HEK293T (cell line): Measurements from ENCODE around the gene ZFYVE21.

Experiments used
- ARNT ChIP-seq: fragments of 450-650 bp; IDR thresholded peaks from 2 replicates; pipeline ENCODE4 v1.6.1; 2017; ENCODE audit warnings: mild to moderate bottlenecking
- FOXM1 ChIP-seq: fragments of 450-650 bp; IDR thresholded peaks from 2 replicates; pipeline ENCODE4 v1.6.1; 2017; ENCODE audit warnings: mild to moderate bottlenecking, borderline replicate concordance
- L3MBTL2 ChIP-seq: fragments of 450-650 bp; conservative IDR thresholded peaks from 2 replicates; pipeline ENCODE4 v1.6.1; 2016; ENCODE audit warnings: mild to moderate bottlenecking
- NFRKB ChIP-seq: fragments of 450-650 bp; IDR thresholded peaks from 2 replicates; pipeline ENCODE4 v1.6.1; 2016; ENCODE audit warnings: mild to moderate bottlenecking, moderate library complexity
- SUZ12 ChIP-seq: fragments of 450-650 bp; IDR thresholded peaks from 2 replicates; pipeline ENCODE4 v1.6.1; 2016; ENCODE audit warnings: mild to moderate bottlenecking
- TARDBP ChIP-seq: fragments of 450-650 bp; IDR thresholded peaks from 2 replicates; pipeline ENCODE4 v1.6.1; 2016
- ZNF384 ChIP-seq: fragments of 450-650 bp; IDR thresholded peaks from 2 replicates; pipeline ENCODE4 v1.6.1; 2016
- TF ChIP-seq, protein P1 (sequence below): fragments of 450-650 bp; IDR thresholded peaks from 2 replicates; pipeline ENCODE4 v1.6.1; 2016

DNA sequence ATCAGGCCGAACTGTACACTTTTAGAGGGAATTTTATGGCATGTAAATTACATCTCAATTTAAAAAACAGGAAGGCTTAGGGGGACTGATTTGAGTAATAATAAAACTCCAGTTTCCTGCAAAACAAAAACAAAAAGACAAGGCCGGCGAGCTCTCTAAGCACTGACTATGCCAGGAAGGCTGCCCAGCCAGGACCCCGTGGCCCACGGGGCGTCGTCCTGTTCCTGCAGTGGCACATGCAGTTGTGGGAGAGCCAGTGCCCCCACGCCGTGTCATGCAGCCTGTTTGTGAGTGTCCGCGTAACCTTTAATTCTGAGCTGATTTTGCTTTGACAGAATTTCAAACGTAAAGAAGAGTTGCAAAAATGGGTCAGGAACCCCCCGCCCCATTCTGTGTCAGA, 10.9 kb upstream of the ZFYVE21 start:
- TF ChIP-seq ARNT, result no peak
- TF ChIP-seq NFRKB, result no peak
- no peak for TF ChIP-seq L3MBTL2
- no peak for TF ChIP-seq FOXM1
- no peak for TF ChIP-seq TARDBP
- no peak for TF ChIP-seq SUZ12
- no peak for TF ChIP-seq ZNF384
- TF ChIP-seq, protein P1, sequence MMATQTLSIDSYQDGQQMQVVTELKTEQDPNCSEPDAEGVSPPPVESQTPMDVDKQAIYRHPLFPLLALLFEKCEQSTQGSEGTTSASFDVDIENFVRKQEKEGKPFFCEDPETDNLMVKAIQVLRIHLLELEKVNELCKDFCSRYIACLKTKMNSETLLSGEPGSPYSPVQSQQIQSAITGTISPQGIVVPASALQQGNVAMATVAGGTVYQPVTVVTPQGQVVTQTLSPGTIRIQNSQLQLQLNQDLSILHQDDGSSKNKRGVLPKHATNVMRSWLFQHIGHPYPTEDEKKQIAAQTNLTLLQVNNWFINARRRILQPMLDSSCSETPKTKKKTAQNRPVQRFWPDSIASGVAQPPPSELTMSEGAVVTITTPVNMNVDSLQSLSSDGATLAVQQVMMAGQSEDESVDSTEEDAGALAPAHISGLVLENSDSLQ, result no peak
